ENCODE results near the gene SEMA4D. TPM values are rescaled to one million over a fixed set of nuclear protein-coding genes. Genes with fewer than 3 reads are reported as not detected.

The SEMA4D gene
- total RNA-seq, 4 donors from 2014 or later, result 1.5 to 27.8 (median 11.6) TPM

GRCh38 chr9:89502038-89502601 lies 4.2 kb upstream of the SEMA4D start:
- no peak for TF ChIP-seq CTCF (IDR thresholded peaks at IDR 0.05)
- TF ChIP-seq POLR2A (IDR thresholded peaks at IDR 0.05), result no peak
- Histone ChIP-seq H3K27me3 (no peaks in the 10 kb centered on the region), H3K9me3 (no peaks in the 10 kb centered on the region), H3K36me3 (no peaks in the 10 kb centered on the region), H3K4me3 (no peak overlapping the region), H3K27ac (no peak overlapping the region), H3K4me1 (no peaks in the 10 kb centered on the region)
- intact Hi-C loops (cut with DNase I; ENCODE audit: low total_unique reads), result no loop called here
- no peak for DNase-seq

- H3K27me3 ChIP-seq, result no peaks in the 10 kb centered on the region
- intact Hi-C loops (cut with DNase I; ENCODE audit: low total_unique reads), result no loop called here
- no peak for DNase-seq
- no peaks in the 10 kb centered on the region for H3K4me1 ChIP-seq
- TF ChIP-seq CTCF (IDR thresholded peaks at IDR 0.05) (no peak), POLR2A (IDR thresholded peaks at IDR 0.05) (no peak)
- H3K36me3 ChIP-seq, result no peaks in the 10 kb centered on the region
- H3K4me3 ChIP-seq, result no peak overlapping the region
- H3K9me3 ChIP-seq, result no peaks in the 10 kb centered on the region
- H3K27ac ChIP-seq, result no peak overlapping the region
These were observed 3.5 kb upstream of the SEMA4D start for GRCh38 chr9:89501311-89501898.

- Histone ChIP-seq H3K27me3 (no peaks in the 10 kb centered on the region), H3K36me3 (no peaks in the 10 kb centered on the region), H3K27ac (no peak overlapping the region), H3K4me1 (no peaks in the 10 kb centered on the region), H3K9me3 (no peaks in the 10 kb centered on the region), H3K4me3 (no peak overlapping the region)
- TF ChIP-seq POLR2A (IDR thresholded peaks at IDR 0.05) (no peak), CTCF (IDR thresholded peaks at IDR 0.05) (no peak)
- intact Hi-C loops (cut with DNase I; ENCODE audit: low total_unique reads), result no loop called here
- no peak for DNase-seq
These were observed 2.1 kb upstream of the SEMA4D start for GRCh38 chr9:89500008-89500407.

GRCh38 chr9:89498852-89499480 lies 1.1 kb upstream of the SEMA4D start:
- Histone ChIP-seq H3K27ac (no peak overlapping the region), H3K36me3 (no peaks in the 10 kb centered on the region), H3K4me1 (no peaks in the 10 kb centered on the region), H3K9me3 (no peaks in the 10 kb centered on the region), H3K4me3 (no peak overlapping the region), H3K27me3 (no peaks in the 10 kb centered on the region)
- no peak for DNase-seq
- intact Hi-C loops (cut with DNase I; ENCODE audit: low total_unique reads), result no loop called here
- TF ChIP-seq POLR2A (IDR thresholded peaks at IDR 0.05) (no peak), CTCF (IDR thresholded peaks at IDR 0.05) (no peak)

- no peaks in the 10 kb centered on the region for H3K27me3 ChIP-seq
- no peaks in the 10 kb centered on the region for H3K36me3 ChIP-seq
- DNase-seq, result no peak
- no peaks in the 10 kb centered on the region for H3K4me1 ChIP-seq
- peak overlapping the region; percentile 65 to 74 for H3K4me3 ChIP-seq
- intact Hi-C loops (cut with DNase I; ENCODE audit: low total_unique reads), result no loop called here
- peak overlapping the region; percentile 41 to 59 for H3K27ac ChIP-seq
- no peak for TF ChIP-seq CTCF (IDR thresholded peaks at IDR 0.05)
- TF ChIP-seq POLR2A (IDR thresholded peaks at IDR 0.05), result no peak
- H3K9me3 ChIP-seq, result no peaks in the 10 kb centered on the region
These were observed 503 bp downstream of the SEMA4D start for GRCh38 chr9:89497257-89497963.

All from uterus (tissue), 4 donors.